PC-3 (cell line): ENCODE data around the gene MSL1. TPM values are rescaled to one million over a fixed set of nuclear protein-coding genes. Genes with fewer than 3 reads are reported as not detected.

ENCODE experiments used
- ATAC-seq: fragments of 200-7000 bp; cut with Tn5 transposase; 2 replicates; pipeline ENCODE4 v1.9.1; 2020; ENCODE audit warnings: mild to moderate bottlenecking, moderate library complexity
- BruUV-seq: library from RNA; stranded (reverse); fragments of 400-500 nt; replicated peaks from 2 replicates; lab custom pipeline; 2021; lab: Mats Ljungman, UMichigan
- CTCF ChIA-PET: fragments of 300-600 bp; sonication (Branson Sonifier 250); formaldehyde crosslinking; loops from one replicate; lab custom pipeline; 2022; ENCODE audit warnings: antibody characterized with exemption; lab: Charles Lee
- POLR2A ChIA-PET: fragments of 300-600 bp; sonication (Branson Sonifier 250); formaldehyde crosslinking; loops from one replicate; lab custom pipeline; 2022; ENCODE audit warnings: antibody characterized with exemption; ENCODE audit not compliant: unreplicated experiment; lab: Charles Lee
- DNase-seq: peaks from one replicate; pipeline ENCODE4 v3.0.0-alpha.2; 2015
- H2AFZ ChIP-seq: fragments of 300-600 bp; sonication (generic); 2 replicates; pipeline ENCODE4 v1.6.0; 2016; ENCODE audit warnings: antibody characterized with exemption, low read length
- H3F3A ChIP-seq: fragments of 300-600 bp; sonication (generic); one replicate; pipeline ENCODE4 v1.6.0; 2017; ENCODE audit warnings: antibody characterized with exemption, low read length, control low read depth, mild to moderate bottlenecking; ENCODE audit not compliant: unreplicated experiment
- H3K27ac ChIP-seq: fragments of 300-600 bp; sonication (generic); 2 replicates; pipeline ENCODE4 v1.5.1; 2016; ENCODE audit warnings: mild to moderate bottlenecking, low read length
- H3K27me3 ChIP-seq: fragments of 300-600 bp; sonication (generic); 2 replicates; pipeline ENCODE4 v1.6.1; 2016; ENCODE audit warnings: low read length, mixed read lengths
- H3K36me3 ChIP-seq: fragments of 300-600 bp; sonication (generic); 2 replicates; pipeline ENCODE4 v1.6.1; 2016; ENCODE audit warnings: low read depth, mixed run types, low read length, mixed read lengths
- H3K4me1 ChIP-seq: fragments of 300-600 bp; sonication (generic); 2 replicates; pipeline ENCODE4 v1.5.1; 2016; ENCODE audit warnings: low read length; ENCODE audit not compliant: insufficient read depth
- H3K4me2 ChIP-seq: fragments of 300-600 bp; sonication (generic); 2 replicates; pipeline ENCODE4 v1.6.0; 2016; ENCODE audit warnings: low read length
- H3K4me3 ChIP-seq: fragments of 300-600 bp; sonication (generic); 2 replicates; pipeline ENCODE4 v1.5.1; 2016; ENCODE audit warnings: mild to moderate bottlenecking, low read length, mixed read lengths
- H3K79me2 ChIP-seq: fragments of 300-600 bp; sonication (generic); 2 replicates; pipeline ENCODE4 v1.6.1; 2017; ENCODE audit warnings: low read length, mixed read lengths
- H3K9ac ChIP-seq: fragments of 300-600 bp; sonication (generic); 2 replicates; pipeline ENCODE4 v1.6.0; 2016; ENCODE audit warnings: mild to moderate bottlenecking, low read length
- H3K9me2 ChIP-seq: fragments of 300-600 bp; sonication (generic); replicated peaks from 2 replicates; pipeline ENCODE4 v1.6.1; 2016; ENCODE audit warnings: mixed run types, low read length, mixed read lengths
- H3K9me3 ChIP-seq: fragments of 300-600 bp; sonication (generic); 2 replicates; pipeline ENCODE4 v1.6.1; 2016; ENCODE audit warnings: low read length, mixed read lengths
- H4K20me1 ChIP-seq: fragments of 300-600 bp; sonication (generic); 2 replicates; pipeline ENCODE4 v1.6.1; 2016; ENCODE audit warnings: low read length, mixed read lengths
- EZH2 ChIP-seq: fragments of 300-600 bp; sonication (generic); IDR thresholded peaks from one replicate; pipeline ENCODE4 v1.6.1; 2017; ENCODE audit warnings: antibody characterized with exemption, mild to moderate bottlenecking, low read length; ENCODE audit not compliant: unreplicated experiment
- EZH2phosphoT487 ChIP-seq: fragments of 300-600 bp; sonication (generic); IDR thresholded peaks from 2 replicates; pipeline ENCODE4 v1.6.1; 2018; ENCODE audit warnings: mild to moderate bottlenecking, antibody characterized with exemption, low read length, borderline replicate concordance
- intact Hi-C: fragments of 100-400 bp; cut with micrococcal nuclease; formaldehyde crosslinking; loops from 2 replicates; pipeline ENCODE4 v1.9.0; 2023
- total RNA-seq: library from RNA; depleted of rRNA; stranded (reverse); fragments of >200 nt; gene quantifications from 2 replicates; pipeline ENCODE4 v1.2.3, GENCODE V29; 2014
- TF ChIP-seq, protein P1 (sequence below): fragments of 300-600 bp; sonication (generic); conservative IDR thresholded peaks from 2 replicates; pipeline ENCODE4 v1.5.1; 2017; ENCODE audit warnings: antibody characterized with exemption, low read depth, mild to moderate bottlenecking, low read length

MSL1 gene
- total RNA-seq, 1 experiment from 2014 or later = 22.2 TPM

DNA sequence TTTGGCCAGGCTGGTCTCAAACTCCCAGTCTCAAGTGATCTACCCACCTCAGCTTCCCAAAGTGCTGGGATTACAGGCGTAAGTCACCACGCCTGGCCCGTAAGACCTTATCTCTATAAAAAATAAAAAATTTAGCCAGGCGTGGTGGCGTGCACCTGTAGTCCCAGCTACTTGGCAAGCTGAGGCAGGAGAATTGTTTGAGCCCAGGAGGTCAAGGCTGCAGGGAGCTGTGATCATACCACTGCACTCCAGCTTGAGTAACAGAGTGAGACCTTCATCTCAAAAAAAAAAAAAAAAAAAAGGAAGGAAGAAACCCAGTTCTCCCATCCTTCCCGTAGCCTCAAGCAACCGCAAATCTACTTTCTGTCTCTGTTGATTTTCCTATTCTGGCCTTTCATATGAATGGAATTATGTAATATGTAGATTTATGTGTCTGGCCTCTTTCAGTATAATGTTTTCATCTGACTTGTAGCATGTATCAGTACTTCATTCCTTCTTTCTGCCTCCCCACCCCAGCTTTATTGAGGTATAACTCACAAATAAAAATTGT lies 29.7 kb downstream of the MSL1 start:
- no peak for ATAC-seq
- TF ChIP-seq EZH2 (no peak), EZH2phosphoT487 (no peak)
- TF ChIP-seq, protein P1, sequence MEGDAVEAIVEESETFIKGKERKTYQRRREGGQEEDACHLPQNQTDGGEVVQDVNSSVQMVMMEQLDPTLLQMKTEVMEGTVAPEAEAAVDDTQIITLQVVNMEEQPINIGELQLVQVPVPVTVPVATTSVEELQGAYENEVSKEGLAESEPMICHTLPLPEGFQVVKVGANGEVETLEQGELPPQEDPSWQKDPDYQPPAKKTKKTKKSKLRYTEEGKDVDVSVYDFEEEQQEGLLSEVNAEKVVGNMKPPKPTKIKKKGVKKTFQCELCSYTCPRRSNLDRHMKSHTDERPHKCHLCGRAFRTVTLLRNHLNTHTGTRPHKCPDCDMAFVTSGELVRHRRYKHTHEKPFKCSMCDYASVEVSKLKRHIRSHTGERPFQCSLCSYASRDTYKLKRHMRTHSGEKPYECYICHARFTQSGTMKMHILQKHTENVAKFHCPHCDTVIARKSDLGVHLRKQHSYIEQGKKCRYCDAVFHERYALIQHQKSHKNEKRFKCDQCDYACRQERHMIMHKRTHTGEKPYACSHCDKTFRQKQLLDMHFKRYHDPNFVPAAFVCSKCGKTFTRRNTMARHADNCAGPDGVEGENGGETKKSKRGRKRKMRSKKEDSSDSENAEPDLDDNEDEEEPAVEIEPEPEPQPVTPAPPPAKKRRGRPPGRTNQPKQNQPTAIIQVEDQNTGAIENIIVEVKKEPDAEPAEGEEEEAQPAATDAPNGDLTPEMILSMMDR = no peak
- Histone ChIP-seq H3K79me2 (peaks cover 56% of the 10 kb centered on the region), H3K36me3 (peaks cover 26% of the 10 kb centered on the region), H3K4me2 (no peak overlapping the region), H3K27ac (no peak overlapping the region), H3K9ac (no peak overlapping the region), H3K27me3 (no peaks in the 10 kb centered on the region), H3F3A (no peaks in the 10 kb centered on the region), H3K4me3 (no peak overlapping the region), H2AFZ (no peak overlapping the region), H4K20me1 (no peaks in the 10 kb centered on the region), H3K4me1 (no peaks in the 10 kb centered on the region), H3K9me3 (no peaks in the 10 kb centered on the region), H3K9me2 (no peaks in the 10 kb centered on the region)
- BruUV-seq = no TSS peak
- intact Hi-C loops = no loop called here
- no peak for DNase-seq
- ChIA-PET POLR2A (interaction anchor here (0.6 kb wide), 1 partner anchor 261 kb away, joined by 20 read pairs; no protein-coding TSS in a partner anchor), CTCF (no interaction called here)

DNA sequence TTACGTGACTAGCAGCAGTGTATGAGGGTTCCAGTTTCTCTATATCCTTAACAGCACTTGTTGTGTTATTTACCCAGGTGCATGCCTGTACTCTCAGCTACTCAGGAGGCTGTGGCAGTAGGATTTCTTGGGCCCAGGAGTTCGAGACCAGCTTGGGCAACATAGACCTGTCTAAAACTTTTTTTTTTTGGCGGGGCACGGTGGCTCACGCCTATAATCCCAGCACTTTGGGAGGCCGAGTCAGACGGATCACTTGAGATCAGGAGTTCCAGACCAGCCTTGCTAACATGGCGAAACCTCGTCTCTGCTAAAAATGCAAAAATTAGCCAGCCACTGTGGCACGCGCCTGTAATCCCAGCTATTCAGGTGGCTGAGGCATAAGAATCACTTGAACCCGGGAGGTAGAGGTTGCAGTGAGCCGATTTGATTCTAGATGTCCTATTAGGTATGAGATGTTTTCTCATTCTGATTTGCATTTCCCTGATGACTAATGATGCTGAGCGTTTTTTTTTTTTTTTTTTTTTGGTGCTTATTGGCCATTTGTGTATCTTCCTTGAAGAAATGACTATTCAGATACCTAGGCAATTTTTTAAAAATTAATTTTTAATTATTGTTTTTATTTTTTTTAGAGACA lies 31.9 kb downstream of the MSL1 start:
- H3K4me1 ChIP-seq = no peaks in the 10 kb centered on the region
- no peaks in the 10 kb centered on the region for H4K20me1 ChIP-seq
- no peaks in the 10 kb centered on the region for H3K9me2 ChIP-seq
- no peak overlapping the region for H3K27ac ChIP-seq
- H3K36me3 ChIP-seq = peaks cover 26% of the 10 kb centered on the region
- no TSS peak for BruUV-seq
- H3K9ac ChIP-seq = no peak overlapping the region
- no peak overlapping the region for H2AFZ ChIP-seq
- POLR2A ChIA-PET = no interaction called here
- H3K79me2 ChIP-seq = peaks cover 45% of the 10 kb centered on the region
- no peaks in the 10 kb centered on the region for H3K9me3 ChIP-seq
- H3K4me2 ChIP-seq = no peak overlapping the region
- ATAC-seq (no peak), DNase-seq (no peak)
- intact Hi-C loops = no loop called here
- CTCF ChIA-PET = no interaction called here
- TF ChIP-seq EZH2phosphoT487 (no peak), EZH2 (no peak)
- TF ChIP-seq, protein P1 = no peak
- no peak overlapping the region for H3K4me3 ChIP-seq
- H3K27me3 ChIP-seq = no peaks in the 10 kb centered on the region
- no peaks in the 10 kb centered on the region for H3F3A ChIP-seq

DNA sequence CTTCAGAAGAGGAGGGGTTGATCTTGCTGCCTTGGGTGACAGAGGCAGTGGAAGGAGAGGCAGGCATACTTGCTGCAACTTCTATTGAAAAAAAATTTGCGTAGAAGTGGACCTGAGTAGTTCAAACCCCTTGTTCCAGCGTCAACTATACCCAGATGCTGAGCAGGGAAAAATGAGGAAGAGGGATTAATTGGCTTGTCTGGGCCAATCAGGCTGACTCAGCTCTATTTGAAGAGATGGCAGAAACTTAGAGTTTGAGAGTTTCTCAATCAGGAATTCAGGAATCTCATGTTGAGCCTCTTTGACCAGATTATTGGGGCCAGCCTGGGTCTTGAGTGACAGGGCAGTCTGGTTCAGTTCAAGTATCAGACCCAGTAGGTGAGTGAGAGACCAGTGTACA lies 36.2 kb downstream of the MSL1 start:
- H3K4me1 ChIP-seq = no peaks in the 10 kb centered on the region
- POLR2A ChIA-PET = no interaction called here
- no peak overlapping the region for H3K4me3 ChIP-seq
- no TSS peak for BruUV-seq
- TF ChIP-seq EZH2phosphoT487 (no peak), EZH2 (no peak)
- no peaks in the 10 kb centered on the region for H3K9me2 ChIP-seq
- H2AFZ ChIP-seq = no peak overlapping the region
- H3K36me3 ChIP-seq = peaks cover 31% of the 10 kb centered on the region; the same call in 1 of the 2 replicates
- H3K27me3 ChIP-seq = no peaks in the 10 kb centered on the region
- no peaks in the 10 kb centered on the region for H3F3A ChIP-seq
- intact Hi-C loops = no loop called here
- H4K20me1 ChIP-seq = no peaks in the 10 kb centered on the region
- no peak for ATAC-seq
- H3K79me2 ChIP-seq = peaks cover 31% of the 10 kb centered on the region
- H3K27ac ChIP-seq = no peak overlapping the region
- no peak for DNase-seq
- CTCF ChIA-PET = no interaction called here
- H3K9me3 ChIP-seq = no peaks in the 10 kb centered on the region
- no peak overlapping the region for H3K9ac ChIP-seq
- H3K4me2 ChIP-seq = no peak overlapping the region
